Adrenal gland (tissue), 12 donors: ENCODE results near the gene PIK3C2G. TPM values are rescaled to one million over a fixed set of nuclear protein-coding genes. Genes with fewer than 3 reads are reported as not detected.

Experiments used
- DNase-seq, 7 donors: peaks; one replicate each; pipeline ENCODE4 v3.0.0-alpha.2; 2019 to 2020
- H3K27ac ChIP-seq, 5 donors: fragments of 200-600 bp; sonication (generic) in 4 of 5; 1 replicate in 3 of 5; 2 replicates in 2 of 5; pipeline versions ENCODE4 v1.5.1 to v1.8.0; 2016 to 2020; ENCODE audit warnings: mild to moderate bottlenecking in 1 of 5
- H3K27me3 ChIP-seq: fragments of 200-600 bp; 2 replicates; pipeline ENCODE4 v1.8.0; 2021
- H3K36me3 ChIP-seq, 2 donors: fragments of 200-600 bp; replicated peaks in 1 of 2; 1 replicate in 1 of 2; 2 replicates in 1 of 2; pipeline versions ENCODE4 v1.5.1 to v1.8.0; 2018 to 2022
- H3K4me1 ChIP-seq, 2 donors: fragments of 200-600 bp; replicated peaks in 1 of 2; 1 replicate in 1 of 2; 2 replicates in 1 of 2; pipeline versions ENCODE4 v1.5.1 to v1.8.0; 2018 to 2021
- H3K4me3 ChIP-seq, 4 donors: fragments of 200-600 bp; sonication (generic) in 3 of 4; one replicate each; pipeline ENCODE4 v1.5.1; 2016 to 2018
- H3K9me3 ChIP-seq, 3 donors: fragments of 200-600 bp; sonication (generic) in 1 of 3; replicated peaks in 1 of 3; 1 replicate in 2 of 3; 2 replicates in 1 of 3; pipeline versions ENCODE4 v1.5.1 to v1.8.0; 2016 to 2021
- POLR2A ChIP-seq, 2 donors: fragments of 450-650 bp; IDR thresholded peaks; one replicate each; pipeline ENCODE4 v1.6.1; 2017; ENCODE audit warnings: antibody characterized with exemption in 2 of 2, mild to moderate bottlenecking in 2 of 2, moderate library complexity in 1 of 2
- WGBS, 4 donors: extraction: QIAGEN DNeasy Blood & Tissue Kit in 2 of 4; methylation state at CpG; one replicate each; pipeline versions ENCODE4 v1.1.5 to v1.1.7; 2013 to 2017; 5-methylcytosine and 5-hydroxymethylcytosine counted together
- intact Hi-C, 2 donors: fragments of 100-400 bp; cut with DNase I; formaldehyde crosslinking; loops; one replicate each; pipeline versions ENCODE4 v1.14.1 to v1.15.0; 2022 to 2023
- polyA plus RNA-seq, 3 donors: library from polyadenylated mRNA; stranded (reverse); fragments of 200-250 nt in 2 of 3; fragments of 350-450 nt in 1 of 3; fragmentation: Illumina TruSeq in 1 of 3; extraction: RNeasy Lipid Tissue Mini Kit (QIAGEN cat#74804) in 1 of 3; gene quantifications; one replicate each; pipeline ENCODE4 v1.2.3, GENCODE V29; 2013 to 2014
- total RNA-seq, 9 donors: library from RNA; depleted of rRNA in 4 of 9; stranded (reverse); fragments of >200 nt in 4 of 9; fragments of 120-200 nt in 1 of 9; fragmentation: NEBNext Ultra II Directional in 1 of 9; extraction: Animal tissue kit (Norgen Biotek cat#: 25700) in 1 of 9; gene quantifications; one replicate each; pipeline versions ENCODE4 v1.1.0 to v1.2.4, GENCODE V29; 2013 to 2023
- TF ChIP-seq, protein P1 (sequence below), 6 experiments: fragments of 450-650 bp in 4 of 6; fragments of 200-600 bp in 2 of 6; sonication (generic) in 1 of 6; IDR thresholded peaks; 1 replicate in 5 of 6; 2 replicates in 1 of 6; pipeline versions ENCODE4 v1.5.1 to v1.8.0; 2016 to 2021; ENCODE audit warnings: antibody characterized with exemption in 6 of 6, mild to moderate bottlenecking in 2 of 6, moderate library complexity in 1 of 6
- donor health status: healthy with polysubstance abuse.
- donor health status: Bipolar disorder and iron deficiency.
- donor health status: DM: yes; HTN: yes; CAD: no.
- donor health status: DM: no; HTN: no; CAD: no.
- donor health status: DM: no; HTN: no; CAD: no.
- donor health status: DM: yes; HTN: yes; CAD: no.

Gene PIK3C2G
- total and polyA plus RNA-seq, 12 donors = 0.11 to 1.3 (median 0.54) TPM

DNA sequence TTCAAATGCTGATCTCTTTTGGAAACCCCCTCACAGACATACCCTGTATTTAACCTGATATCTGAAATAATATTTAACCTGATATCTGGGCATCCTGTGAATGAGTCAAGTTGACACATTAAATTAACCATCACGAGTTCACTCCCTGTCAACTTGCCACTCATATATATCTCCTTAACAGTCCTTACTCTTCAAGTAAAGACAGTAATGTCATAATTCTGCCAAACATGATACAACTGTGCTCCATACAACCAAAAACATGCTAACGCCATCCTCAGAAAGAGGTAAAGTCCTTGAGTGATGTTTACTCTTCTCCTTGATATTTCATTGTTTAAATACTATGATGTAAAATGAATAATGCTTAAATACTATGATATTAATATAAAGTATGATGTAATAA, 371.5 kb downstream of the PIK3C2G start:
- intact Hi-C loops = no loop called here
- Histone ChIP-seq H3K4me1 (no peaks in the 10 kb centered on the region), H3K27ac (no peak overlapping the region), H3K9me3 (no peaks in the 10 kb centered on the region), H3K4me3 (no peak overlapping the region), H3K36me3 (no peaks in the 10 kb centered on the region), H3K27me3 (no peaks in the 10 kb centered on the region)
- no peak for DNase-seq
- TF ChIP-seq, protein P1, sequence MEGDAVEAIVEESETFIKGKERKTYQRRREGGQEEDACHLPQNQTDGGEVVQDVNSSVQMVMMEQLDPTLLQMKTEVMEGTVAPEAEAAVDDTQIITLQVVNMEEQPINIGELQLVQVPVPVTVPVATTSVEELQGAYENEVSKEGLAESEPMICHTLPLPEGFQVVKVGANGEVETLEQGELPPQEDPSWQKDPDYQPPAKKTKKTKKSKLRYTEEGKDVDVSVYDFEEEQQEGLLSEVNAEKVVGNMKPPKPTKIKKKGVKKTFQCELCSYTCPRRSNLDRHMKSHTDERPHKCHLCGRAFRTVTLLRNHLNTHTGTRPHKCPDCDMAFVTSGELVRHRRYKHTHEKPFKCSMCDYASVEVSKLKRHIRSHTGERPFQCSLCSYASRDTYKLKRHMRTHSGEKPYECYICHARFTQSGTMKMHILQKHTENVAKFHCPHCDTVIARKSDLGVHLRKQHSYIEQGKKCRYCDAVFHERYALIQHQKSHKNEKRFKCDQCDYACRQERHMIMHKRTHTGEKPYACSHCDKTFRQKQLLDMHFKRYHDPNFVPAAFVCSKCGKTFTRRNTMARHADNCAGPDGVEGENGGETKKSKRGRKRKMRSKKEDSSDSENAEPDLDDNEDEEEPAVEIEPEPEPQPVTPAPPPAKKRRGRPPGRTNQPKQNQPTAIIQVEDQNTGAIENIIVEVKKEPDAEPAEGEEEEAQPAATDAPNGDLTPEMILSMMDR (IDR thresholded peaks at IDR 0.05) = no peak
- TF ChIP-seq POLR2A (IDR thresholded peaks at IDR 0.05) = no peak
- WGBS, 4 donors = 73 to 86% (median 78%) methylated on average over 2 of the region's 2 CpGs

DNA sequence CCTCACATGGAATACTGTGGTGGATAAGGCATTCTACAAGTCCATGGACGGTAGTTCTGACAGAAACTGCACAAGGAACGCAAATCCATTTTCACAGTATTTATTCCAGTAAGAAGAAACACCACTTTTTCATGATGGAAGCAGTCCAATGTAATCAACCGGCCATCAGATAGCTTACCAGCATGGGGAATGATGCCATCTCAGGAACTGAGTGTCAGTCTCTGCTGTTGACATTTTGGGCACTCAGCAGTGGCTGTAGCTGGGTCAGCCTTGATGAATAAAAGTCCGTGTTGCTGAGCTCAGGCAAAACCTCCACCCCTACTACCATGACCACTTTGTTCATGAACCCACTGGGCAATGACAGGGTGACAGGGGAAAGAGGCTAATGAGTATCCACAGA, 373.1 kb downstream of the PIK3C2G start:
- Histone ChIP-seq H3K4me1 (no peaks in the 10 kb centered on the region), H3K27ac (no peak overlapping the region), H3K9me3 (no peaks in the 10 kb centered on the region), H3K4me3 (no peak overlapping the region), H3K27me3 (no peaks in the 10 kb centered on the region), H3K36me3 (no peaks in the 10 kb centered on the region)
- TF ChIP-seq, protein P1 (IDR thresholded peaks at IDR 0.05) = no peak
- TF ChIP-seq POLR2A (IDR thresholded peaks at IDR 0.05) = no peak
- intact Hi-C loops = no loop called here
- WGBS, 4 donors = 66 to 88% (median 70%) methylated on average over 3 to 4 of the region's 4 CpGs
- no peak for DNase-seq

DNA sequence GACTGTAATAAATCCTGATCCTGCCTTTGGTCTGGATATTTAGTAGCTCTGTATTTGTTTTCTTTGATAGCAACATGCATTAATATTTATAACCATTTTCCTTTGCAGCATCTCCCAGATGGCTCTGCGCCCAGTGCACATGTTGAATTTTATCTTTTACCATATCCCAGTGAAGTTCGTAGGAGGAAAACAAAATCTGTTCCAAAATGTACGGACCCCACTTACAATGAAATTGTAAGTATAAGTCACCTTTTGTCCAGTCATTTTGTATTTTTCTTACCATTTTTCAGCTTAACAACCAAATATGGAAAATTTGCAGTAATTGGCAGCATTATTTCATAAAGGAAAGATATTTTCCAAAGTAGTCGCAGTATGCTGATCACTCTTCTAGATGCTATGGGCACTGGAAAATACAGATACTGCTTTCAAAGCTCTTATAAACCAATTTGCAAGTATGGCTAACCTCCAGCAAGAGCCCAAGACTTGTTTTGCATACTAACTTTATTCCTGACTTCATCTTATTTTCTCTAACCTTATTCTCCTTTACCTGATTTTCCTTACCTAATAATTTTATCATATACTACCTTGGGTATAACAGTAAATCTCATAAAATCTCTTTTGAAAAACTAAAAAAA, 379.1 kb downstream of the PIK3C2G start:
- intact Hi-C loops = no loop called here
- TF ChIP-seq, protein P1 (IDR thresholded peaks at IDR 0.05) = no peak
- TF ChIP-seq POLR2A (IDR thresholded peaks at IDR 0.05) = no peak
- 62 to 74% (median 68%) methylated on average over 4 of the region's 4 CpGs for WGBS, 4 donors

DNA sequence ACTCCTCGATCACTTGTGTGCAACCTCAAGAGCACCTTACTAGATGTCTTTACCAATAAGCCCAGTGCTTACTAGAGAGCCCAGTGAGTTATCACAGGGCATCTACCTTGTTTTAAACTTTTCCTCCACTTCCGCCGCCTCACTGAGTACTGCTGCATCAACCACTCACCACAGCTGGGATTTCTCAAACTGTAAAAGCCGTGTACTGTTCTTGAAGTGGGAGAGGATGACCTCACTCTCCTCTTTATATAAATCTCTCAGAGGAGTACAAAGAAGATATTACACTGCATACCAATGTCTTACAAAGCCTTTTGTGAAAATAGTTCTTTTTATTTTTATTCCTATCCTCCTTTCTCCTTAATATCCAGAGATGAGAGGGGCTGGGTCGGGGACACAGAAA, 382.4 kb downstream of the PIK3C2G start:
- Histone ChIP-seq H3K27me3 (no peaks in the 10 kb centered on the region), H3K4me3 (no peak overlapping the region), H3K36me3 (no peaks in the 10 kb centered on the region), H3K9me3 (no peaks in the 10 kb centered on the region), H3K4me1 (no peaks in the 10 kb centered on the region), H3K27ac (no peak overlapping the region)
- WGBS, 4 donors = 65 to 80% (median 67%) methylated on average over 5 of the region's 5 CpGs
- DNase-seq = no peak
- intact Hi-C loops = no loop called here
- no peak for TF ChIP-seq POLR2A (IDR thresholded peaks at IDR 0.05)
- TF ChIP-seq, protein P1 (IDR thresholded peaks at IDR 0.05) = no peak

More for the DNA sequence above, 379.1 kb downstream of the PIK3C2G start:
- no peak for DNase-seq
- Histone ChIP-seq H3K27me3 (no peaks in the 10 kb centered on the region), H3K9me3 (no peaks in the 10 kb centered on the region), H3K36me3 (no peaks in the 10 kb centered on the region), H3K27ac (no peak overlapping the region), H3K4me3 (no peak overlapping the region), H3K4me1 (no peaks in the 10 kb centered on the region)
